ENCODE measurements around the gene ENTR1.

GRCh38 chr9:136448655-136449054 is 38.2 kb upstream of the ENTR1 start:
- TF ChIP-seq USF2 (IDR thresholded peaks at IDR 0.05; ENCODE audit: low read depth, low read length) (no peak), CTCF (conservative IDR thresholded peaks at IDR 0.05; ENCODE audit: low read depth, low read length) (no peak), MXI1 (IDR thresholded peaks at IDR 0.05; ENCODE audit: borderline replicate concordance, low read depth, low read length) (no peak), BHLHE40 (IDR thresholded peaks at IDR 0.05; ENCODE audit: low read depth, low read length) (no peak), ELK1 (IDR thresholded peaks at IDR 0.05; ENCODE audit: borderline replicate concordance, low read depth, low read length) (no peak), POLR2A (IDR thresholded peaks at IDR 0.05; ENCODE audit: low read depth, low read length) (no peak), MAFK (IDR thresholded peaks at IDR 0.05; ENCODE audit: low read depth, low read length) (no peak), NFE2L2 (IDR thresholded peaks at IDR 0.05; ENCODE audit: low read depth, low read length) (no peak)

Data from IMR-90 (cell line).